ENCODE results near the gene OPHN1. TPM values are rescaled to one million over a fixed set of nuclear protein-coding genes. Genes with fewer than 3 reads are reported as not detected.
A peak's percentile ranks its signal among the peaks of the same experiment; 100 is the strongest.

The OPHN1 gene
- total RNA-seq, 1 donor from 2014 or later: 6.1 TPM

DNA sequence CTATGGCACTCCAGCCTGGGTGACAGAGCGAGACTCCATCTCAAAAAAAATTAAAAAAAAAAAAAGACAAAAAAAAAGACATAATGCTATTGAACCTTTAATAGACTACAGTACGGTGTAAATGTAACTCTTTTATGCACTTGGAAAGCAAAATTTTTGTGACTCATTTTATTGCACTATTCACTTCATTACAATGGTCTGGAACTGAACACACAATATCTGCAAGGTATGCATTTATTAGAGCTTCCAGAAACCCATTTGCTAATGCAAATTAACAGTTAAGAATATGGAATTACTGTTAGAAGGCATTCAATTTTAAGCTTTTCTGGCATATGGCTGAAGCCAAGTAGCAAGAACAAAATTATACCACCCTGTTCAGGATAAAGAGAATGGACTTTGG is 176.3 kb downstream of the OPHN1 start:
- DNase-seq (ENCODE audit: extremely low read depth, low read depth, low spot score): no peak

DNA sequence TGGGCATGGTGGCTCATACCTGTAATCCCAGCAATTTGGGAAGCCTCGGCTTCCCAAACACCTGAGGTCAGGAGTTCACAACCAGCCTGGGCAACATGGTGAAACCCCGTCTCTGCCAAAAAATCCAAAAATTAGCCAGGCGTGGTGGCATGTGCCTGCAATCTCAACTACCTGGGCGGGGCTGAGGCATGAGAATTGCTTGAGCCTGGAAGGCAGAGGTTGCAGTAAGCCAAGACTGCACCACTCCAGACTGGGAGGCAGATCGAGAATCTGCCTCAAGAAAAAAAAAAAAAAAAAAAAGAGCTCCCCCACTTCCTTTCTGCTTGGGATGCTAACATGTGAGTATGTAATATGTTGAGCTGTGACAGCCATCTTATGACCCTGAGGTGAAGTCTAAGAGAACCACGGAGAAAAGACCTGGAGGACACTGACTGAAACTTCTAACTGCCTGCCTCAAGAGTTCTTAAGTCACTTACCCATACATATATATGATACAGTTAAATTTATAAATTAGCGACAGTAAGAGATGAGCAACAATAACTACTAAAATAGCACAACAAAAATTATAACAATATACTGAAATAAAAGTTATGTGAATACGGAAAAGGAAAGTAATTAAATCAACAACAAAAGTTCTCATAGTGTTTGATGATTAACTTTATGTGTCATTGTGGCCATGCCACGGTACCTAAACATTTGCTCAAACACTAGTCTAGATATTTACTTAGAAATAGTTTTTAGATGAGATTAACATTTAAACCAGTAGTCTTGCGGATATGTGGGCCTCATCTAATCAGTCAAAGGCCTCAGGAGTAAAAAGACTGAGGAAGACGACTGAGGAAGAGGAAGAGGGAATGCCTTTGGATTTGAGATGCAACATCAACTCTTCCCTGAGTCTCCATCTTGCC is 178.3 kb downstream of the OPHN1 start:
- no peak for DNase-seq (ENCODE audit: extremely low read depth, low read depth, low spot score)

DNA sequence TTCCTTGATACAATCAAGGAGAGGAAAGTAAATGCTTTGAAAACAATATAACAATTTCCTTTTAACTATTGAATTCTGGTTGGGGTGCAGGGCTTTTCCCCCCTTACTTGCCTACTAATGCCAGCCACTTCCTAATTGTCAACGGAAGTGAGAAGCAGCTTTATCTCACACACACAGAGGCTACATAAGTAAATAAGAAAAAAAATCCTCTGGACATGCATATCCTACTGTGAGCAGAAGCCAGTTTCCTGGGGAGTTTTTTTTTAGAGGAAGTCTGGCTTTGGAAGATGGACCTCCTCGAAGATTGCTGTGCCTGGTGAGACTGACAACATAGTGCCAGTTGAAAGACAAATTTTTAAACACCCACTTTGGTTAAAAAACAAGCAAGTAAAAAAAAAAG is 180.6 kb downstream of the OPHN1 start:
- DNase-seq (ENCODE audit: extremely low read depth, low read depth, low spot score): peak; percentile 27

DNA sequence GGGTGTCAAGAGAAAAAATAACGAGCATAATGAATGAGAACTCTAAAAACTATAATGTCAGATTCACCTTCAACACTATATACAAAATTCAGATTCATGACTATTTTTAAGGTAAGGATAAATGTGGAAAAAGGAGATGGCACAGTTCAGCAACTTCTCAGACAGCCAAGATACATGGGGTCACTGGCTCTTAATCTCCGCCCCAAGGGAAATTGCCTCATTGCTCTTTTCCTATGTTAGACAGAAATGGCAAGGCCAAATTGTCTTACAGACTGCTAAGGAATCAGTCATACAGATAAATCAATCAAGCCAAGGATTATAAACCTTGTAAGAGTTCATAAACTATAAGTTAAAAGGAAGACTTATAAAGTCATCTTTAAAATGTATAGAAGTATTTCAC is 183.4 kb downstream of the OPHN1 start:
- DNase-seq (ENCODE audit: extremely low read depth, low read depth, low spot score): no peak

DNA sequence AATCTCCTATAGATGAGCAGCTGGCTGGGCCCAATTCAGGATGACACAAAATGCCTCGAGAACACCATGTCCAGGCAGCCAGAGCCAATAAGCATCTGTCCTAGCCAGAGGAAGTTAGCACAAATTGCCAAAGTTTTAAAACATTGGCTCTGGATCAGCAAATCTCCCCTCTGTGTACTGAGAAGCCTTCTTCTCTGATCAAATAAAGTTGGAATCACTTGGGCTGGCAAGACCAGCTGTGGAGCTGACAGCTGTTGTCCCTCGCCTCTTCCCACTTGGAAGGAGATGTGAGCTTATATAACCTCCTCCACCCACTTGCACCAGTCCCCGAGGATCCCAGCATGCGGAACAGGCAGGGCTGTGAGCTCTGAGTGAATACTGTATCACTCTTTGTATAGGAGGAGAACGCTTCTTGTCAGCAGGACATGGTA is 183.9 kb downstream of the OPHN1 start:
- DNase-seq (ENCODE audit: extremely low read depth, low read depth, low spot score): no peak

DNA sequence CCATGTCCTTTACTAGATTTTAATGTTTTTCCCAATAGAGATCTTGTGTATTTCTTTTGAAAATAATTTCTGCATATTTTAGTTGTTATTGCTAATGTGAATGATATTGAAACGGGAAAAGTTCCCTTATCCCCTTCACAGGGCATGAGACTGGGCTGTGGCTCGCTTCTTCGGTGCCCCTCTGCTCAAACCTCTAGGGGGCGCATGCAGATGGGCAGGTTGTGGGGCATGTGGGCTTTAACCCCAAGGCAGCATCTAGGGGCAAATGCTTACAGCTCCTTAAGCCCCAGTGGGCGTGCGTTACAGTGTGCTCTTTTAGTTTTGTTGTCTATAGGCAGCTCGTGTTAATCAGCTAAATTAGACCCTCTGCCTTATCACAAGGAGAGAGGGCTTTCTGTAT is 194.7 kb downstream of the OPHN1 start:
- no peak for DNase-seq (ENCODE audit: extremely low read depth, low read depth, low spot score)

DNA sequence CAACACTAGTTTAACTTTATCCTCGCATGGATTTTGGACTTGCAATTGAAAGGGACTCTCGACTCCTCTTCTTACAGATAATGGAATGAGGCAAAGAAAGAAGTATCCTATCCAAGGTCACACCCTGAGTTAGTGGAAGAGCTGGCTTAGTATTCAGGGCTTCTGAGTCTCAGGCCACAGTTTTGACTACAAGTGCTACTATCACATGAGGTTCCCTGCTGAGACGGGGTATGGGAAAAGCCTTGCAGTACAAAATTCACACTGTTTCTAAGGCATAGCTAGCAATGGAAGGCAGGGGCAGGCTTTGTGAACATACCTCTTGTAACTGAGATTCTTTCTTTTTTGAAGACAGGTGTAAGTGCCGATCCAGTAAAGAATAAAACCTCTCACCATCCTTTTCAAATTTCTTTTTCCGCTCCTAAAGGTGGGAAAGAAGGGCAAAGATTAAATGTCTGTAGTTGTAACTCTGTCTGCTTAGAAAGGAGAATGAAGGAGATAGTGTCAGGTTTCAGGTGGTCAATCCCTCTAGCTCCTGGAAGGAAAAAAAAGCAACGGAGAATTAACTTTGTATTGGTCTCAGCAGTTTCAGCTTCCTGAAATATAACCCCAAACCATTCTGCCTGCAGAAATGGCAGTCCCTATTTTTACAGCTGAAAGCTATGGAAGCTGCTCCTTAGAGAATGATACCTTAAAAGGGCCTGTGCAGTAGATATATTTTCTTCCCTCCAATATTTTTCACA is 199.0 kb downstream of the OPHN1 start:
- DNase-seq (ENCODE audit: extremely low read depth, low read depth, low spot score): no peak

DNA sequence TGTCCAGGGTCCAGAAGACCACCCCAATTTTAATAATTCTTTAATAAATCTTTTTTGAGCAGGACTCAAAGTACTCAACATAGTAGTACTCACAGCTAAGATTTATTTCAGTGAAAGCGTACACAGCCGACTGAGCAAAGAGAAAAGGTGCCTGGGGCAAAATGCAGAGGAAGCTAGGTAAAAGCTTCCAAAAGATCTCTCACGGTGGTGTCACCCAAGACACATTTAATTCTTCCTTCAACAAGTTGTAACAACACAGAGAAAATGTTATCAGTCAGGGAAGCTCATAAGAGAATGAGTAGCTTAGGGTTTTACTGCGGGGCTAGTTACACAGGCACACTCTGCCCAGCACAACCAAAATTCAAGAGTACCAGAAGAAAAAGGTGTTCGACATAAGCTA is 201.1 kb downstream of the OPHN1 start:
- DNase-seq (ENCODE audit: extremely low read depth, low read depth, low spot score): no peak

DNA sequence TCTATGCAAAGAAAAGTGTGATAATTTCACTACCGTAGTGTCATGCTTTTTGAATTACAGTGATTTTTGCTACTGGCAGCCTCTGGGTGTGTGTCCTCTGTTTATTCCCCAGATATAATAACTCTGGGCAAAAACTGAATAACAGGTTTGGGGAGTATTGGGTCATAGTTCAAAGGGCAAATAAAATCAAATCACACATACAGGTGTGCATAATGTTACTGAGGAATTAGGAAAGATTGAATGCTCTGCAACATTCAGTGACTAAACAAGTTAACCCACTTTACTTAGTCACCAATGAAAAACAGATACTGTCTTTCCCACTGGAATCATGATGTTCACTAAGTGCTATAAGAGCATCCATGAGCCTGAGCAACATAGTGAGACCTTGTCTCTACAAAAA is 224.3 kb downstream of the OPHN1 start:
- no peak for DNase-seq (ENCODE audit: extremely low read depth, low read depth, low spot score)

DNA sequence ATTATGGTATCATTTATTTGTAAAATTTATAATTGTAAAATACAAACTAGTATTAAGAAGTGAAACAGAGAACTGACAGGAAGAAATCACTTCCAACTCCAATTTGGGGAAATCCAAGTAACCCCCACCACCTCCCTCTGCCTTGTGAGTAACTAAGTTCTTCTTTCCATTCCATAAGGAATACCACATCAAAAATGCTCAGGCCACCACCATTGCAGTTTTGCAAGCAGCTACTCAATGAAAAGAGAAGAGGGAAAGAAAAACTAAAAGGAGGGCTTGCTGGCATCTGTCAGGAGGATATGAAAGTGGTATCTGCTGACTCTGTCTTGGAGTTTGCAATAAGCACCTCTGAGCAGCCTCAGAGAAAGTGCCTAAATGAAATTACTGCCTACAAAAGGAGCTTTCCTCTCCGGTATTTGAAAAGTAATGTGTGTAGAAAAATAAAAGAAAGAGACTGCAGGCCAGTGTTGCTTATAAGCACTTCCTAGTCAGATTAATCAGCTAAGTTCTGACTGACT is 228.7 kb downstream of the OPHN1 start:
- DNase-seq (ENCODE audit: extremely low read depth, low read depth, low spot score): no peak

DNA sequence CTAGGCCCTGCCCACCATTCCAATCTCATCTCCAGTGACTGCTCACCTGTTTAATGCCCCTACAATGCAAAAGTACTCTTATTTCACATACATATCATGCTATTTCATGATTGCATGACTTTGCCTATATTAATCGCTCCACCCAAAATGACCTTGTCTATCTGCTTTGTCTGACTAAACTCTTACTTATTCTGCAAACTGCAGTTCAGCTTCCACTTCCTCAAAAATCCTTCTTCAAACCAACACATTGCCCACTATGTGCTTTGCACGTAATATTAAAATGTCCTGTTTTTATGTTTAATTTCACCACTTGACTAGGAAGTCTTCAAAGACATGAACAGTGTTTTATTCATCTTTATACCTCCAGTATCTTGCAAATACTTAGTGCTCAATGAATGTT is 229.6 kb downstream of the OPHN1 start:
- no peak for DNase-seq (ENCODE audit: extremely low read depth, low read depth, low spot score)

DNA sequence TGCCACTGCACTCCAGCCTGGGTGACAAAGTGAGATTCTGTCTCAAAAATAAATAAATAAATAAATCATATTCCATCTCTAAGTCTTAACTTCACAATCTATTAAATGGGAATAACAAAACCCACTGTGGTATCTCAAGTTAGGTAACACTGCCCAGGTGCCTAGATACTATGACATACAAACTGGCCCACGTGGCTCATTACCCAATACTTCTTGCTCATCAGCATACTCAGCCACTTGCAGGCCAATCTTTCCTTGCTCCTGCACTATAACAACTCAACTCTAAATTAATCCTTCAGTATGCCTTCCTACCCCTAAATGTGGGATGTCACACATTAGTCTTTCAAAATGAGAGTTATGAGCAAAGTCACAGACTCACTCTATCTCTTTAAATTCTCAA is 230.1 kb downstream of the OPHN1 start:
- no peak for DNase-seq (ENCODE audit: extremely low read depth, low read depth, low spot score)

DNA sequence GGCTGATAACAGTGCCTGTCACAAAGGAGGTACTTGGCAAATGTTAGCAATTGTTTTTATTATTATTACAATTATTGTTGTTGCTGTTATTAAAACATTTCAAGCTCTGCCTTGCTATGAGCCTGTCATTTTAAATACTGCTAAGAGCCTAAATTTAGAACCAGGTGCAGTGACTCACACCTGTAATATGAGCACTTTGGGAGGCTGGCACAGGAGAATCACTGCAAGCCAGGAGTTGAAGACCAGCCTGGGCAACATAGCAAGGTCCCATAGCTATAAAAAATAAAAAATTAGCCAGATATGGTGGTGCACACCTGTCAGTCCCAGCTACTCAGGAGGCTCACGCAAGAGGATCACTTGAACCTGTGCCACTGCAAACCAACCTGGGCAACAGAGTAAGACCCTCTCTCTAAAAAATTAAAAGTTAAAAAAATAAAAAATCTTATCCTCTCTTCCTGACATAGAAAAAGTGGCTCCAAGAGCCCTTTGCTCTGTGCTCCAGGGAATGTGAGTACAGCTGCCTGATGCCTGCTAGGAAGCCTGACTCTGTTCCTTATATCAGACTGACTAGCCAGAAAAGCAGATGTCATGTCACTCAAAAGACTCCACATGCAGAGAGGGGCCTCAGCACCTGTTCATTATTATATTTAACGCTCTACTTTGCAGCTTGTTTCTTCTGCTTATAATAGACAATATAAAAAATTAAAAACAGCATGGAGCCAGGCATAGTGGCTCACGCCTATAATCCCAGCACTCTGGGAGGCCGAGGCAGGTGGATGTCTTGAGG is 234.0 kb downstream of the OPHN1 start:
- DNase-seq (ENCODE audit: extremely low read depth, low read depth, low spot score): no peak

DNA sequence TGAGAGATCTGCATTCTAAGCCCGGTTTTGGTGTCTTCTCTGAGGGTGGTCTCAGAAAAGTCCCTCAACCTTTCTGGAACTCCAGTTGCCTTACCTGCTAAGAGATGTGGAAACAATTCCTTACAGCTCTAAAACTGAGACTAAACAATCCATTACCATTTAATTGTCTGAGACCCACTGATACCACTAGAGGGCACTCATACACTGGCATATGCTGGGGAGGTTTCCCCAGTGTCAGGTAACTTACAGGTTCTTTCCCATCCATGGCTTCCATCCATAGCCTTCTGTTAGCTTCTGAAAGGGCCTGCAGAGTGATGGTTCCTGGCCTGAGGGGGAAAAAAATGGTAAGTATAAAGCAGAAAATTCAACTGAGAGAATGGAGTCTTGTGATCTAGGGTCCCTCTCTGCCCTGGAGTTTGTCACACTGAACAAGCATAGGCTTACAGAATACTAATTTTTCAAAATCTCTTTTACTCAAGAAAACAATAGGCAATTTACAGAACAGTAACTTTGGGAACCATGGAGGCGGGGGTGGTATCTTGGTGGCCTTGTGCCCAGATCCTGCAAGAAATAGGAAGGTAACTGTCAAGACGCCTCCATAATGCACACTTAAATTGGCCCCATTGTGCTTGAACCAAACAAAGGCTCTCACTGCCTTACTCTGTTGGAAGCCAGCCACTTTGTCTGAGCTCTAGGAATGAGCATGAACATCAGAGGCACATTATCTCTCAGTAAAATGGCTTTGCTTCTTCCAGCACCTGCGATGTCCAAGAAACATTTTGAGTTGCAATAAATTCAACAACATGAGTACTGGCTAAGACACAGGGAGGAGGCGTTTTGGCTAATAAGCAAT is 236.1 kb downstream of the OPHN1 start:
- DNase-seq (ENCODE audit: extremely low read depth, low read depth, low spot score): no peak

DNA sequence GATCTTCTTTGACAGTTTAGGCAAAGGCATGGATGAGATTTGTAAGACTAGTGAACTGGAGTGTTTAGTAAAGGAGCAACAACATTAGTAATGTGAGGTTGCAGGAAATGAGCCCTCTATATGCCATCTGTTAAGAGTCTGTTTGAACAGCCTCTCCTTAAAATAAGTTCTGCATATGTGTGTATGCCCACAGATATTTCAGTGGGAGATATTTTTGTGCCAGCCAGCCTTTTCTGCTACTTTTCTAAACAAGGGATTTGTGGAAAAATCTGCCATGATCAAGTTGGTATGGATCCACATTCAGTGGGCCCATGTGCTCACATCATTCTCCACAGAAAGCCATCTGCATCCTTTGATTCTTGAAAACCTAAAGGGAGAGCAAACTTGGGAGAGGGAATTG is 237.7 kb downstream of the OPHN1 start:
- no peak for DNase-seq (ENCODE audit: extremely low read depth, low read depth, low spot score)

DNA sequence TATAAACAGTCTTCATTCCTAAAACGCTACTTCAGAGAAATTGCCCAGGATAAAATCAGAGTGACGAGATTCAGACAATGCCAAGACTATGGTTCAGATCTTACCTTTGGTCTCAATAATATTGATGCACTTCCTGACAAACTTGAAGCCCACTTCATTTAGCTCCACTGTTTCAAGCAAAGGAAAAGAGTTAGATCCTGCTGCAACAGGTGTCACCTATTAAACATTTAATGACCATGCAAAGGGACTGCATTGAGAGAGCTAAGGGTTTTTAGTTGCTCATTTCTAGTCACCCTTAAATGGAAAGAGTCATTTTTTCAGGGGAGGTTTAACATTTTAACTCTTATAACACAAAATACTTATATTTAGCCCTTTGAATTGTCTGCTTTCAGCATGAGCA is 239.5 kb downstream of the OPHN1 start:
- DNase-seq (ENCODE audit: extremely low read depth, low read depth, low spot score): no peak

DNA sequence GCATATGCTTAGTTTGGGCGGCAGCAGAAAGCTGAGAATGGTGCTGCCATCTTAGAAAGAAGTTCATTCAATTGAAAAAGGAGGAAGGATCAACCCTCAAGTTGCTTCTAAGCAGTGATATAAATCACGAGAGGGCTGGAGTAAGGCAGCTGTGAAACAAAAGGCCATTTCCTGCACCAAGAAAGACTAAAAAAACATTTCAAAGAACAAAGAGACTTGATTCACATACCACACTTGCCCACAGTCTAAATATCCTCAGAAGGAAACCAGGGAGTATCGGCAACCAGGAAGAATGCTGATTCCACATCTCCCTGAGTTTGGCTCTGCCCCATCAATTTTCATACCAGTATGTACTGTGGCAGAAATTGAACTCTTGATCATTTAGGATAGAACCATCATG is 240.1 kb downstream of the OPHN1 start:
- no peak for DNase-seq (ENCODE audit: extremely low read depth, low read depth, low spot score)

DNA sequence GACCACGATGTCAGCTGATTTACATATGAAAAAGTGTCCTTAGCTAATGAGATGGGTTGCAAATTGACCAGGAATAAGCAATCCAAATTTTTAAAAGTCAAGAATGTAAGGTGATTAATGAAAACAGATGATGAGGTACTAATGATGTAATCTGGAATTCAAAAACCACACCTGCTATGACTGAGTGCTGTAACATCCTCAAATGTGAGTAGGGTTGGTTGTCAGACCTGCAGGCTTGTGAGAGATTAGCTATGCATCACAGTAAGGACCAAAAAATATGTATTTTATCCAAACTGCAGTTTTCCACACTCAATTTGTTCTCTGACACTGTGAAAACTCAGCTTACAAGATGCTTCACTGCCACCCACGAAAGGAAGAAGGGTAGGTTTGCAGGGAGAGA is 242.5 kb downstream of the OPHN1 start:
- no peak for DNase-seq (ENCODE audit: extremely low read depth, low read depth, low spot score)

DNA sequence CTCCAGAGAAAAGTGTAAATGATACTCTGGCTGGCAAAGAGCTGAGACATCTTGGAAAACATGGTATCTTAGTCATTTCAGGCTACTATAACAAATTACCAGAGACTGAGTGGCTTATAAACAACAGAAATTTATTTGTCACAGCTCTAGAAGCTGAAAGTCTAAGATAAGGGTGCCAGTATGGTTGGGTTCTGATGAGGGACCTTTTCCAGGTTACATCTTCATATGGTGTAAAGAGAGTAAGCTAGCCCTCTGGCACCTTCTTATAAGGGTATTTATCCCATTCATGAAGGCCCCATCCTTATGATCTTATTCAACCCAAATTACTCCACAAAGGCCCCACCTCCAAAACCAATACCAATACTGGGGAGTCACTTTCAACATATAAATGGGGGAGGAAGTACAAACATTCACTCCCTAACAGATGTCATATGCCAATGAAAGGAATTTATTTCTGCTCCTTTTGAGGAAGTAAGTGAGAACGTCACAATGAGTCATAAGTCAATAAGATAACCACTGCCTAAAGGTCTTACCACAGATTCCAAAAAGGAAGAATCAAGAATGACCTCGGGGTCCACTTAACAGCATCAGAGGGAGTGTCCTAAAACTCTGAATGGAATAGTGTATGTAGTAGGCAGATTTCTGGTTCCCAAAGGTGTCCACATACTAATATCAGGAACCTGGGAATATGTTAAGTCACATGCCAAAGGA is 246.6 kb downstream of the OPHN1 start:
- no peak for DNase-seq (ENCODE audit: extremely low read depth, low read depth, low spot score)

DNA sequence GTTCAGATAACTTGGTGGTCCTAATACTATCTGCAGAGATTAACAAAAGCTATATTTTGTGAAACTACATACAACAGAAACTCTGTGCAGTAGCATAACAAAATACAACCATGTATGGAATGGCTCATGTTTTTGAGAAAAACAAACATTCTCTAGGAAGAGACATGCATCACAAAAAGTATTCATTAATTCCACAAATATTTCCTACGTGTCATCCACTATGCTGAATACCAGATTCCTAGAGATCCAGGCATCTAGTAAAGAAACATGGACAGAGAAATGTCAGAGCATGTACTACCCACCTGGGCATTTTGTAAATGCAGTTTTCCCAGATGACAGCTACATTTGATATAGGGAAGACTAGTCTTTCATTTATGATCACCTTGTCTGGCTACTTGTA is 248.1 kb downstream of the OPHN1 start:
- DNase-seq (ENCODE audit: extremely low read depth, low read depth, low spot score): no peak
